Neuronal stem cell (in vitro differentiated cells): ENCODE results near the gene WWP2.

Experiments used
- DNase-seq: peaks from one replicate; pipeline ENCODE4 v3.0.0-alpha.2; 2013; ENCODE audit warnings: low spot score
- H2AFZ ChIP-seq: one replicate; pipeline ENCODE4 v1.6.1; 2013; ENCODE audit warnings: mild to moderate bottlenecking, low read length, inconsistent platforms
- H2AK5ac ChIP-seq: 2 replicates; pipeline ENCODE4 v1.6.1; 2013; ENCODE audit warnings: low read depth, mild to moderate bottlenecking, inconsistent platforms, low read length, moderate library complexity, mixed read lengths
- H2BK120ac ChIP-seq: 2 replicates; pipeline ENCODE4 v1.6.1; 2013; ENCODE audit warnings: low read depth, mild to moderate bottlenecking, inconsistent platforms, low read length, moderate library complexity, mixed read lengths
- H2BK12ac ChIP-seq: one replicate; pipeline ENCODE4 v1.6.1; 2013; ENCODE audit warnings: low read length, inconsistent platforms
- H2BK15ac ChIP-seq: 2 replicates; pipeline ENCODE4 v1.6.1; 2013; ENCODE audit warnings: mild to moderate bottlenecking, low read length, inconsistent platforms, mixed read lengths
- H2BK5ac ChIP-seq: one replicate; pipeline ENCODE4 v1.6.1; 2013; ENCODE audit warnings: inconsistent platforms, mild to moderate bottlenecking, low read length, moderate library complexity
- H3K14ac ChIP-seq: one replicate; pipeline ENCODE4 v1.6.1; 2013; ENCODE audit warnings: low read length, inconsistent platforms
- H3K18ac ChIP-seq: 2 replicates; pipeline ENCODE4 v1.6.1; 2013; ENCODE audit warnings: low read length, inconsistent platforms
- H3K23ac ChIP-seq: 2 replicates; pipeline ENCODE4 v1.6.1; 2013; ENCODE audit warnings: low read depth, mild to moderate bottlenecking, mixed read lengths, low read length, inconsistent platforms; ENCODE audit not compliant: poor library complexity
- H3K27ac ChIP-seq: replicated peaks from 3 replicates; pipeline ENCODE4 v1.5.1; 2013; ENCODE audit warnings: low read length, inconsistent platforms
- H3K27me3 ChIP-seq, 3 experiments: 2 replicates each; pipeline ENCODE4 v1.6.1; 2013; ENCODE audit warnings: low read length in 3 of 3, mild to moderate bottlenecking in 2 of 3, inconsistent platforms in 1 of 3, low read depth in 1 of 3, mixed read lengths in 1 of 3, moderate library complexity in 1 of 3; ENCODE audit not compliant: control insufficient read depth in 3 of 3, insufficient read depth in 3 of 3
- H3K36me3 ChIP-seq, 2 donors: replicated peaks in 1 of 2; 2 replicates each; pipeline ENCODE4 v1.6.1; 2013; ENCODE audit warnings: low read length in 2 of 2; ENCODE audit not compliant: control insufficient read depth in 2 of 2, insufficient read depth in 2 of 2
- H3K4ac ChIP-seq: 2 replicates; pipeline ENCODE4 v1.6.1; 2013; ENCODE audit warnings: inconsistent platforms, mild to moderate bottlenecking, low read length, moderate library complexity
- H3K4me1 ChIP-seq, 2 donors: 1 replicate in 1 of 2; 2 replicates in 1 of 2; pipeline ENCODE4 v1.6.1; 2013; ENCODE audit warnings: low read length in 2 of 2, low read depth in 1 of 2; ENCODE audit not compliant: control insufficient read depth in 2 of 2, insufficient read depth in 1 of 2
- H3K4me2 ChIP-seq: one replicate; pipeline ENCODE4 v1.6.1; 2013; ENCODE audit warnings: mild to moderate bottlenecking, low read length, inconsistent platforms; ENCODE audit not compliant: insufficient read depth, poor library complexity, severe bottlenecking
- H3K4me3 ChIP-seq, 2 donors: 2 replicates each; pipeline ENCODE4 v1.5.1; 2013; ENCODE audit warnings: low read length in 2 of 2, mild to moderate bottlenecking in 2 of 2, inconsistent platforms in 1 of 2, moderate library complexity in 1 of 2
- H3K79me1 ChIP-seq: one replicate; pipeline ENCODE4 v1.6.1; 2013; ENCODE audit warnings: low read depth, mild to moderate bottlenecking, inconsistent platforms, low read length, moderate library complexity
- H3K9ac ChIP-seq: one replicate; pipeline ENCODE4 v1.6.1; 2013; ENCODE audit warnings: mild to moderate bottlenecking, low read depth, low read length, inconsistent platforms; ENCODE audit not compliant: poor library complexity
- H3K9me3 ChIP-seq, 2 donors: replicated peaks in 1 of 2; 2 replicates each; pipeline versions ENCODE3 to v1.6.1; 2013; ENCODE audit warnings: low read length in 2 of 2, mild to moderate bottlenecking in 2 of 2, inconsistent platforms in 1 of 2, low read depth in 1 of 2, mixed read lengths in 1 of 2, moderate library complexity in 1 of 2; ENCODE audit not compliant: control insufficient read depth in 2 of 2, insufficient read depth in 1 of 2
- H4K8ac ChIP-seq: one replicate; pipeline ENCODE4 v1.6.1; 2013; ENCODE audit warnings: low read depth, mild to moderate bottlenecking, inconsistent platforms, low read length, moderate library complexity
- H4K91ac ChIP-seq: one replicate; pipeline ENCODE4 v1.6.1; 2013; ENCODE audit warnings: low read length, low read depth, mild to moderate bottlenecking, inconsistent platforms; ENCODE audit not compliant: poor library complexity
- WGBS, 2 donors: extraction: QIAGEN DNeasy Blood & Tissue Kit; methylation state at CpG; one replicate each; pipeline ENCODE4 v1.1.7; 2013; ENCODE audit warnings: missing lambda C conversion rate in 2 of 2, mixed read lengths in 1 of 2; ENCODE audit not compliant: insufficient read length in 2 of 2, insufficient replicate concordance in 1 of 2; ENCODE audit errors: extremely low coverage in 2 of 2; 5-methylcytosine and 5-hydroxymethylcytosine counted together

WWP2 gene

GRCh38 chr16:69859105-69859989 lies 97.2 kb downstream of the WWP2 start:
- no peak overlapping the region for H4K8ac ChIP-seq
- peak; percentile 38 for DNase-seq
- no peaks in the 10 kb centered on the region for H3K79me1 ChIP-seq
- no peaks in the 10 kb centered on the region for H3K9me3 ChIP-seq
- H3K4ac ChIP-seq, result no peak overlapping the region
- H4K91ac ChIP-seq, result no peak overlapping the region
- no peak overlapping the region for H2BK5ac ChIP-seq
- H3K4me3 ChIP-seq, result no peak overlapping the region
- no peak overlapping the region for H3K23ac ChIP-seq
- WGBS, 2 donors, result no CpG with 5 or more reads among the region's 20 CpGs
- peaks cover 0 to 1% of the 10 kb centered on the region in 2 donors for H3K4me1 ChIP-seq
- H2BK120ac ChIP-seq, result no peak overlapping the region
- no peak overlapping the region for H2BK15ac ChIP-seq
- H3K36me3 ChIP-seq, result no peaks in the 10 kb centered on the region
- peak overlapping the region; percentile 15 for H3K4me2 ChIP-seq
- no peaks in the 10 kb centered on the region for H3K27me3 ChIP-seq
- no peak overlapping the region for H2AK5ac ChIP-seq
- H2AFZ ChIP-seq, result no peak overlapping the region
- H3K27ac ChIP-seq, result no peak overlapping the region
- H2BK12ac ChIP-seq, result no peak overlapping the region
- H3K14ac ChIP-seq, result no peak overlapping the region
- no peak overlapping the region for H3K9ac ChIP-seq
- no peak overlapping the region for H3K18ac ChIP-seq

- WGBS, 2 donors, result no CpG with 5 or more reads among the region's 9 CpGs
- no peak overlapping the region for H2BK15ac ChIP-seq
- H3K36me3 ChIP-seq, result no peaks in the 10 kb centered on the region
- H4K91ac ChIP-seq, result no peak overlapping the region
- no peak overlapping the region for H2AFZ ChIP-seq
- peak overlapping the region; percentile 26 for H2BK12ac ChIP-seq
- no peak overlapping the region for H4K8ac ChIP-seq
- H3K14ac ChIP-seq, result no peak overlapping the region
- peaks cover 0 to 1% of the 10 kb centered on the region in 2 donors for H3K4me1 ChIP-seq
- no peak overlapping the region for H3K9ac ChIP-seq
- H2BK120ac ChIP-seq, result no peak overlapping the region
- no peak overlapping the region for H3K18ac ChIP-seq
- no peak overlapping the region for H2BK5ac ChIP-seq
- H3K4me3 ChIP-seq, result no peak overlapping the region
- H2AK5ac ChIP-seq, result no peak overlapping the region
- no peak overlapping the region for H3K4ac ChIP-seq
- no peaks in the 10 kb centered on the region for H3K27me3 ChIP-seq
- no peaks in the 10 kb centered on the region for H3K79me1 ChIP-seq
- H3K4me2 ChIP-seq, result no peak overlapping the region
- DNase-seq, result no peak
- no peak overlapping the region for H3K27ac ChIP-seq
- no peaks in the 10 kb centered on the region for H3K9me3 ChIP-seq
- no peak overlapping the region for H3K23ac ChIP-seq
Measured at GRCh38 chr16:69860233-69861231, 98.4 kb downstream of the WWP2 start.

- Histone ChIP-seq H4K8ac (no peak overlapping the region), H2BK12ac (no peak overlapping the region), H3K4me2 (no peak overlapping the region), H3K14ac (no peak overlapping the region), H3K4ac (no peak overlapping the region), H2AK5ac (no peak overlapping the region), H3K4me3 (no peak overlapping the region), H3K27me3 (no peaks in the 10 kb centered on the region), H3K79me1 (no peaks in the 10 kb centered on the region), H3K9ac (no peak overlapping the region), H3K27ac (no peak overlapping the region), H2BK120ac (no peak overlapping the region), H2AFZ (no peak overlapping the region), H3K9me3 (no peaks in the 10 kb centered on the region), H4K91ac (no peak overlapping the region), H3K18ac (no peak overlapping the region), H3K36me3 (no peaks in the 10 kb centered on the region), H3K4me1 (peaks cover 0 to 1% of the 10 kb centered on the region in 2 donors), H3K23ac (no peak overlapping the region), H2BK15ac (no peak overlapping the region), H2BK5ac (no peak overlapping the region)
- no CpG with 5 or more reads among the region's 12 CpGs for WGBS, 2 donors
- no peak for DNase-seq
Measured at GRCh38 chr16:69861292-69862030, 99.3 kb downstream of the WWP2 start.
